ENCODE results near the gene NME3.

Gene NME3

DNA sequence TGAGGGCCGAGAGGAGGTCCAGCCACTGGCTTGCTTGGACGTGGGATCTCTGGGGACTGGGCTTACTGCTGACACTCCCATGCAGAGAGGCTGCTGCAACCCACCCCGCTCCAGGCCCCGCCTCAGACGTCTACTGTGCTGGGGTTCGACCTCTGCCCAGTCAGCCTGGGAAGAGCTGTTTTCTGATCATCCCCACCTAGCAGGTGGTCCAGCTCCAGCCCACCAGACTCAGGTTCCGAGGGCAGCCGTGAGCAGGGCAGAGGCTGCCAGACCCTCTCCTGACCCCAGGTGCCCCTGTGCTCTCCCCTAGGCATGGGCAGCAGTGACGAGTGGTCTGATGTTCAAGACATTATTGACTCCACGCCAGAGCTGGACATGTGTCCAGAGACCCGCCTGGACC is 23.4 kb downstream of the NME3 start:
- no peak for DNase-seq (ENCODE audit: low spot score)

DNA sequence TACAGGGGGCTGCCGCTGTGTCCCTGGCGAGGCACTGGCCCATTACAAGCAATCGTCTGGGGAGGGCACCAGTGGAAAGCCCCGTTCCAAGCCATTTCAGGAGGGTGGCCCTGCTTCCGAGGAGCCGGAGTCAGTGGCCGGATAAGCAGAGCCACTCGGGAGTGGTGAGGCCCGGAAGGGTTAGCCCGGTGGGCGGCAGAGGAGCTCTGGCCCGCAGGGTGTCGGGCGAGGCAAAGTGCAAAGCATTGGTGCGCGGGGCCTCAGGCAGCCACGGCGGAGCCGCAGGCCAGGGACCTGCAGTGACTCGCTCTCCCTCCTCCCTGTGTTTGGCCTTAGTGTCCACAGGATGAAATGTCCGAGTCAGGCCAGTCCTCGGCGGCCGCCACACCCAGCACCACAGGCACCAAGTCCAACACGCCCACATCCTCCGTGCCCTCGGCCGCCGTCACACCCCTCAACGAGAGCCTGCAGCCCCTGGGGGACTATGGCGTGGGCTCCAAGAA is 24.6 kb downstream of the NME3 start:
- DNase-seq (ENCODE audit: low spot score): peak; percentile 28

DNA sequence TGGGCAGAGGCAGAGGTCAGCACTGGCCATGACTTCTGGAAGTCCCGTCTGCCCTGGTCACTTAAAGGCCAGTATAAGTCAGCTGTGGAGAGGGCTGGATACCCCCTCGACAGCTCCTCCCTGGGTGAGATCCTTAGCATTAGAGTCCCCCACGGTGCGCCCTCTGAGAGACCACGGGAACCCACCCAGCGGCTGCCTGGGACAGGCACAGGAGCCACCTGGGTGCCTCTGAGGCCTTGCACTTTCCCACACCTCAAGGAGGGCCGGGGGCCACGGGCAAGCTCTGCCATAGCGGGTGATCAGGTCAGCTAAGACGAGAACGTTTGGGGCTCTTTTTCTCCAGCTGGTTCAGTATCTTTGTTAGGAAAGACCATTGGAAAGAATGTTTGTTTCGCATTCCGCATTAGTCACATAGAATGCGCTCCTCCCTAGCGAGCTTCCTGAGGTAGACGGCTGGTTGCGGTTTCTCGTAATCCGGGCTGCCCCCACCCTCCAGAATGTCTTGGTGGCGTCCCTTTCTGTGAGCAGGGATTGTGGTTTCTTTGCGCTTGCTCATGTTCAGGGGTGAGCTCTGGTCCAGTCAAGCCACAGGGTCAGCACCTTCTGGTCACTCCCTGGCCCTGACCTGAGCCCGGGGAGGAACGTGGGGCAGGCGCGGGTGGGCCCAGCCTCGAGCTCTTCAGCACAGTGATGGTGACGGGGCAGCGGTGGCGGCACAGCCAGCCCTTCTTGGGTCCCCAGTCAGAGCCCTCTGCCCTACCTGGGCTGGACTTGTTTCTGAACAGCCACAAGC is 25.2 kb downstream of the NME3 start:
- peak; percentile 0 for DNase-seq (ENCODE audit: low spot score)

DNA sequence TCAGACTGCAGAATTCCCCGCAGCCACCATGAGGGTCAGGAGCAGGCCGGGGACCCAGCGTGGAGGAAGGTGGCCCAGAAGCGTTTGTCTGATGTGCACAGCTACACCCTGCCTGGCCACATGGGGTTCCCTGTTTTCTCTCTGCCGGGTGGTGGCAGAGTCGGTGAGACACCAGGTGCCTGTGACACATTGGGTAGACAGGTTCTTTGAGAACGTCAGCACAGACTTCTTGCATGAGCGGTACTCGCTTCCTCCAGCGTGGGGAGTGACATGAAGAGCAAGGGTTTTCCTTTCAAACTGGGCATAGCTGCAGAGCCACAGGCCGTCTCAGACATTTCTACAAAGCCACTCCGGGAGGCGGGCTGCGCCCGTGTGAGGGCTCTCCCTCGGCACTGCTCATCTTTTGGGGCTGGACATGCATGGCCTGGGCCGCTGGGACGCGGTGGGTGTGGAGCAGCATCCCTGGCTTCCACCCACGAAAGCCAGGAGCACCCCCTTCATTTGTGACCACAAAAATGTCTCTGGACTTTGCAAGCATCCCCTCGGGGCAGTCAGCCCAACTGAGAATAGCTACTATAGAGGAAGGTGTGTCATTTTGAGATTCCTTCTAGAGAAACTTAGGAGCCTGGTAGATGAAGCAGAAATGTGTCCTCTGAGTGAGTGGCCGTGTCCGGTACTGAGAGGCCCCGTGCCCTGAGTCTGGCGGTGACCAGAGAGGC is 26.0 kb downstream of the NME3 start:
- DNase-seq (ENCODE audit: low spot score): peak; percentile 41

DNA sequence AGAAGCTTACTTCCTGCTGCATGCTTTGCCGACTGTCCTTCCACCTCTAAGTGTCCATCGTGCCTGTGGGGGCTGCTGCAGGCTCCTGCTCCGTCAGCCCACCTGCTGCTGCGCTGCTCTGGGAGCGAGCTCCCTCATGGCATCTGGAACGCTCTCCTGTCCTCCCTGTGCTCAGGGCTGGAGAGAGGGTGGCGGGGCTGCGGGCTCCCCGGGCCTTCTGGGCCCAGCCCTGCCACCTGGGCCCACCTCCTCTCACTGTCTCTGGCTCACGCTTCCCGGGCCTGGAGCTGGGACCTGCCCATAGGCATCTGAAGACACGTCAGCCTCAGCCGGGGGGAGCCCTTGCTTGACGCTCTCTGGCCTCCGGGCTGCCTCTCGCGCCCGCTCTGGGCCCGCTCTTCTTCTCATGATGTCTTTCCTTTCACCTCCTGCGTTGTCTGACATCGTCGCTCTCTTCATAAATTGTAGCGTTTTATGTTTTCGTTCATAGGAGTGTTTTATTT is 27.0 kb downstream of the NME3 start:
- peak; percentile 31 for DNase-seq (ENCODE audit: low spot score)

DNA sequence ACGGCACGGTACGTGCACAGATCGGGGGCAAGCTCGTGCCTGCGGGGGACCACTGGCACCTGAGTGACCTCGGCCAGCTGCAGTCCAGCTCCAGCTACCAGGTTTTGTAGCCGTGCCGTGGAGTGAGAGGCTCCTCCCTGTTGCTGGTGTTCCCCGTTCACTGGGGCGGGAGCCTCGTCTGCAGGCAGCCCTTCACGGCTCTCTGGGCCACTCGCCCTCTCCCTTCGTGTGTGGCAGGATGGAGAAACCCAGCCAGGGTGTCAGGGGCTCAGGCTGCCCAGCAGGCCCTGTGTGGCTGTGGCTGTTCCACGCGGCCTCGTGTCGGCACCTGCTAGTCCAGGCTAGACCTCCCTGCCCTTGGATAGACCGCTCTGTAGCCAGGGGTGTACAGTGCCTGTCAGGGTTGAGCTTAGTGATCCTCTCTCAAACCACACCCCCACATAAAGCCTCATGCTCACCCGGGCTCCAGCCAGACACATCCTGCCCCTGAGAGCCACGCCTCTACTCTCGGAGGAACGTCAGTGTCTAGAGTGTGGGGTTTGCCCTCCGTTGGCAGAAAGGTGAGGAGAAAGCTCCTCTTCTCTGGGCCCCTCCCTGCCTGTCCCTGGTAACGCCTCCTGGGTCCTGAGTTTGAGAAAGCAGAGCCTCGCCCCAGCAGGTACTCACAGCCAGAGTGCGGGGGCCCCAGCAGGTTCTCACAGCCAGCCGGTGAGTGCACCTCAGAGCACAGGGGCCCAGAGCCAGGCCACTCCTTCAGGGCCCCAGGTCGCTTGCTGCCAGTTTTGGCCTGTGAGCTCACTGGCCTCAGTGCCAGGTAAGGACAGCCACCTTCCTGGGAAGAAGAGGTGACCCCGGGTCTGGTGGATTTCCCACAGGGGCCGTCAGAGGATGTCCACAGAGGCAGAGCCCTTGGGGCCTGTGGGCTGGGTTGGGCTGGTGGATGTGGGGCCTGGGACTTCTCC is 27.7 kb downstream of the NME3 start:
- peak; percentile 16 for DNase-seq (ENCODE audit: low spot score)

DNA sequence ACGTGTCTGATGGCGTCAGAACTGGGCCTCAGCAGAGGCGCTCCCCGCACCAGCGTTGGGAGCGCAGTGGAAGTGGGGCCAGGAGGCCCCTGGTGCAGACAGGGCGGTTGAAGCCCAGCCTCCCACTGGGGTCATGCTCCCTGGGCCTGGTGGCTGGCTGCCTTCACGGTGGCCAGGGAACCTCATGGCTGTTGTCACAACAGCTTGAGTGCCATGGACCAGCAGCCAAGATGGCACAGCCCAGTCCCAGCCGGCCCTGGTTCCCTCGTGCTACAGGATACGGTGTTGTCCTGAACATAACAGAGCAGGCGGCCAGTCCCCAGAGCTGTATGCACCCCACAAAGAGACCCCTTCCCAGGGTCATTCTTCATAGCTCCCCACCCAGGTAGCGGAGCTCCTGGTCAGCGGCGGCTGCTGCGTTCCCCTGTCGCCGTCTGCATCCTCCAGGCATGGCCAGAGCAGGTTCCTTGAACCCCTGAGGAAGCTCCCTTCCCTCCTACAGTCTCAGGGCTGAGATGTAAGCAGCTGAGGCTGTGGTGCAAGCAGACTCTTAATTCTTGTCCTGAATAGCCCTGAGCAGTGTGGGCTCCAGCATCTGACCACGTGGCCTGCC is 29.7 kb downstream of the NME3 start:
- peak; percentile 7 for DNase-seq (ENCODE audit: low spot score)

DNA sequence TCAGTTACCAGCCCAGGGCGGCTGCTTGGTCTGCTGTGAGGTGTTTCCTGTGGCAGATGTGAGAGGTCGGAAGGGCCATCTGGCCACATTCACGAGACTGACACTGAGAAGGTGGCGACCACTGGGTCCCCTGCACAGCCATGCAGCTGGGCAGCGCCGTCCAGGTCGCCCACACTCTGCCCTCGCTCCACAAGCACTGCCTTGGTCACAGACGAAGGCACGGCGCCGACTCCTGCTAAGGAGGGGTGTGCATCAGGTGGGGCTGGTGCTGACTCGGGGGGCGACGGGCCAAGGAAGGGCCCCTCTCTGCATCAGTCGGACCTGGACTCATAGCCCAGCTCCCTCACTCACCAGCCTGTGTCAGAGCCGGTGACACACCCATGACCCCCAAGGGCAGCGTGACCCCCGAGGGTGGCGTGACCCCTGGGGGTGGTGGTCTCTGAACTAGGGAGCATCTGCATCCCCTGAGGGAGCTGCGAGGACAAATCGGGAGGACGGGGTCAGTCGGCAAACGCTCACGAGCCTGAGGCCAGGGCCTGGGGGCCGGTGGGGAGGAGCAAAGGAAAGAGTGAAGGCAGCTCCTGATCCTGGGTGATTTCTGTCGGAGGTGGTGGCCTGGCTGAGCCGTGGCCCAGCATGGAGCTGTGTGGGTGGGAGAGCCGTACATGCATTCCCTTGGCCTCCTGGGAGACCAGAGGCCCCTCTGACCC is 30.4 kb downstream of the NME3 start:
- DNase-seq (ENCODE audit: low spot score): no peak

DNA sequence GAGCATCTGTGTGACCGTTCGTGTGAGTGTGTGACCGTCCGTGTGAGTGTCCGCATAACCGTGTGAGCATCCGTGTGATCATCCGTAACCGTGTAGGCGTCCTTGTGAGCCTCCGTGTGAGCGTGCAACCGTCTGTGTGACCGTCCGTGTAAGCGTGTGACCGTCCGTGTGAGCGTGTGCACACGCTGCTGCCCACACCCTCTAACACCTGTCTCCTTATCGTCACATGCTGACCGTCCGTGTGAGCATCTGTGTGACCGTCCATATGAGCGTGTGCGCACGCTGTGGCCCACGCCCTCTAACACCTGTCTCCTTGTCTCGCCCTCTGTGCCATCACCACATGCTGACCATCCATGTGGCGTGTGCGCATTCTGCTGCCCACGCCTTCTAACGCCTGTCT is 31.1 kb downstream of the NME3 start:
- no peak for DNase-seq (ENCODE audit: low spot score)

DNA sequence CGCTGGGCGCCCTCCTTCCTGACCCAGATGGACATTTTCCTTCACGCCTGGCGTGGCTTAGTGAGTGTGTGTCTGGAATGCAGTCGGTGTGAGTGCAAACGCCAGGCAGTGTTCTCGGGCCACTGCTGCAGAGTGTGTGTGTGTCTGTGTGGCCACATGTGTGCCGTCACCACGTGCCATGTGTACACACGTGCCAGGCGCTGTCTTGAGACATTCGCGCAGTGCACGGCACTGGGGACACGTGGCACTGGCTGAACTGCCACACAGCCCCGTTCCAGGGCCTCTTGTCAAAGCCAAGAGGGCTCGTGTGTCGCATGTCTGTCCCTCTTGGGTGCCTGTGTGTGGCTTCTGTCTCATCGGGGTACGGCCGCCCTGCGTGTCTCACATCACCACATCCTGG is 36.5 kb downstream of the NME3 start:
- no peak for DNase-seq (ENCODE audit: low spot score)

DNA sequence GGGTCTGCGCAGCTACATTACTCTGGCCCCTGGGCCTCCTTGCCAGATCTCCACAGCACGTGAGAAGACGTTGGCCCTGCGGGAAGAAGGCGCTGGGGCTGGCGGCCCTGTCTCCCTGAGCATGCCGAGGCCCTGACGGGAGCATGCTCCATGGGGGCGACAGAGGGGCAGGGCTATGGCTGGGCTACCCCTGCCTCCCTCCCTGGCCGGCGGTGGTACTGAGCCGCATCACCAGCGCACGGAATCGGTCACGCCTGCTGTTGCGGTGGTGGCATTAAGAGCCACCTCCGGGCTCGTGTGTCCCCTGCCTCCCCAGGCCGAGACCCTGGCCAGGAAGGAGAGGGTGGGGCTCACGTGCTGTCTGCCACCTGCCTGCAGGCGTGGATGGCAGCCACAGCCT is 37.2 kb downstream of the NME3 start:
- DNase-seq (ENCODE audit: low spot score): no peak

DNA sequence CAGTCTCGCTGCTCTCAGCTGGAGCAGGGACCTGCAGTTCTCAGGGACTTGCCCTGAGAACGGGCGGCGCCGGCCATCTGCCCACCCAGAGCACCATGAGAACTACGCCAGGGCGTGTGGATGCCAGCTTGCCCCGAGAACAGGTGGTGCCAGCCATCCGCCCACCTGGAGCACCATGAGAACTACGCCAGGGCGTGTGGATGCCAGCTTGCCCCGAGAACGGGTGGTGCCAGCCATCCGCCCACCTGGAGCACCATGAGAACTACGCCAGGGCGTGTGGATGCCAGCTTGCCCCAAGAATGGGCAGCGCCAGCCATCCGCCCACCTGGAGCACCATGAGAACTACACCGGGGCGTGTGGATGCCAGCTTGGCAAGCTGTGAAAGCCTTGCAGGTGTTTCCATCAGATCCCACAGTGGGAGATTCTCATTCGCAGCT is 38.8 kb downstream of the NME3 start:
- DNase-seq (ENCODE audit: low spot score): peak; percentile 87

DNA sequence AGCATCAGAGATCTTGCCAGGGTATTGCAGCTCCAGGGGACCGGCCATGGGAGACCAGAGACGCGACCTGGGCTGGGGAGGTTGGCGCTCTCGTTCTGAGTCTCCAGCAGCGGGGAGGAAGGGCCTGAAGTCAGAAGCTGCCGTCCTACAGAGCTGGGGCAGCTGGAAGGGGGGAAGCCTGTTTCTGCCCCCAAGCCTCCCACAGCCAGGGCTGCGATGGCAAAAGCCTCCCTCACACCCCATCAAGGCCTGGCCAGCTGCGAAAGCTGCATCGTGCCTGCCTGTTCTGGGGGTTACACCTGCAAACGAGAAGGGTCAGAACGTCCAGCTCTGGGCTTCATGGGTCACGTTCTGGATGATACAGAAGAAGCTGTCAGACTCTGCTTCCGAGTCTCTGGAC is 39.3 kb downstream of the NME3 start:
- no peak for DNase-seq (ENCODE audit: low spot score)

DNA sequence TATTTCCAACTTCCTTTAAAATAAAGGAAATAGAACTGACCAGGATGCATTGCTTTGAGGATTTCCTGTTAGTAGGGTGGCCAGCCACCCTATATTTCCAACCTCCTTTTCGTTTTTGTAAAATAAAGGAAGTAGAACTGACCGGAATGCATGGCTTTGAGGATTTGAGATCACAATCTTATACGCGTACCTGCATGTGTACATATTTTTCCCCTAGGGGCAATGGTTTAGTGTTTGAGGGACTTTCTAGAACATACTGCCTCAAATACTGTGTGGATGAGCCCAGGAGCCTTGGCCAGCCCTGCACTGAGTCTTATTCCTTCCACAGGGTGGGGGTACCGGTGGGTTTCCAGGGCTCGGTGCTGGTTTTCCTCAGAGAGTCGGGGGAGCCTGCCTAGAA is 39.7 kb downstream of the NME3 start:
- no peak for DNase-seq (ENCODE audit: low spot score)

DNA sequence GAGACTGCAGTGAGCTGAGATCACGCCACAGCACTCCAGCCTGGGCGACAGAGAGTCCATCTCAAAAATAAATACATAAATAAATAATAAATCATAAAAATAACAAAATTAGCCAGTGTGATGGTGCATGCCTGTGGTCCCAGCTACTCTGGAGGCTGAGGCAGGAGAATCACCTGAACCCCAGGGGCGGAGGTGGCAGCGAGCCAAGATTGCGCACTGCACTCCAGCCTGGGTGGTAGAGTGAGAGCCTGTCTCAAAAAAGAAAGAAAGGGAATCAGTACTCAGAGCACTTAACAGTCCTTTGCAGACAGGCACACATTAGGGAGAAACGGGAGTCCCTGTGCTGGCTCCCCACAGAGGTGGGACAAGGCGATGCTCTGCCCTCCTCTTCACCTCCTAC is 40.3 kb downstream of the NME3 start:
- DNase-seq (ENCODE audit: low spot score): no peak

DNA sequence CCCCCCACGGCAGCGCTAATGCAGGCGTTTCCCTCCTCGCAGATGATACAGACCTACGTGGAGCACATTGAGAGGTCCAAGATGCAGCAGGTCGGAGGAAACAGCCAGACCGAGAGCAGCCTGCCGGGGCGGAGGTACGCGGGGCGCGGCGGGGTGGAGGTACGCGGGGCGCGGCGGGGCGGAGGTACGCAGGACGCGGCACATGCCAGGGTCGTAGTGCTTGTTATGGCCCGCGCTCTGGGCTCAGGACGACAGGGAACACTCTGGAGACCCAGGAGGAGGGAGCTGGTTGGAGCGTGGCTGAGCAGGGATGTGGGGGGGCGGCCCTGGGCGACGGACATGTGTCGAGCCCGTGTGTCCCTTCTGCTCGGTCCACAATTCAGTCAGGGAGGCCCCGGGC is 41.9 kb downstream of the NME3 start:
- DNase-seq (ENCODE audit: low spot score): no peak

DNA sequence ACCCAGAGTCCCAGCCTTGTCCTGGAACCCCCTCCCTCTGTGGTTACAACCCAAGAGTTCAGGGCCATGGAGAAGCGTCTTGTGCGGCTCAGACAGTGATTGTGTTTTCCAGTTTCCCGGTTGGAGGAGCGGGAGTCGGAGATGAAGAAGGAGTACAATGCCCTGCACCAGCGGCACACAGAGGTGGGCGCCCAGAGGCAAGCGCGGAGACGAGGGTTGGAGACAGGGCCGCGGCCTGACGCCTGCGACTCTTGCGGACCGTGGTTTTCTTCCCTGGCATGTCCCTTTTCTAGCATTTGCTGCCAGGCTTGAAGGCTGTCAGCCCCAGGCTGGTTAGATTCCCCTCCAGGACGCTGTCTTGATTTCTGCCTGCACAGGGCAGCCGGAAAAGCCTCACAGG is 42.3 kb downstream of the NME3 start:
- no peak for DNase-seq (ENCODE audit: low spot score)

DNA sequence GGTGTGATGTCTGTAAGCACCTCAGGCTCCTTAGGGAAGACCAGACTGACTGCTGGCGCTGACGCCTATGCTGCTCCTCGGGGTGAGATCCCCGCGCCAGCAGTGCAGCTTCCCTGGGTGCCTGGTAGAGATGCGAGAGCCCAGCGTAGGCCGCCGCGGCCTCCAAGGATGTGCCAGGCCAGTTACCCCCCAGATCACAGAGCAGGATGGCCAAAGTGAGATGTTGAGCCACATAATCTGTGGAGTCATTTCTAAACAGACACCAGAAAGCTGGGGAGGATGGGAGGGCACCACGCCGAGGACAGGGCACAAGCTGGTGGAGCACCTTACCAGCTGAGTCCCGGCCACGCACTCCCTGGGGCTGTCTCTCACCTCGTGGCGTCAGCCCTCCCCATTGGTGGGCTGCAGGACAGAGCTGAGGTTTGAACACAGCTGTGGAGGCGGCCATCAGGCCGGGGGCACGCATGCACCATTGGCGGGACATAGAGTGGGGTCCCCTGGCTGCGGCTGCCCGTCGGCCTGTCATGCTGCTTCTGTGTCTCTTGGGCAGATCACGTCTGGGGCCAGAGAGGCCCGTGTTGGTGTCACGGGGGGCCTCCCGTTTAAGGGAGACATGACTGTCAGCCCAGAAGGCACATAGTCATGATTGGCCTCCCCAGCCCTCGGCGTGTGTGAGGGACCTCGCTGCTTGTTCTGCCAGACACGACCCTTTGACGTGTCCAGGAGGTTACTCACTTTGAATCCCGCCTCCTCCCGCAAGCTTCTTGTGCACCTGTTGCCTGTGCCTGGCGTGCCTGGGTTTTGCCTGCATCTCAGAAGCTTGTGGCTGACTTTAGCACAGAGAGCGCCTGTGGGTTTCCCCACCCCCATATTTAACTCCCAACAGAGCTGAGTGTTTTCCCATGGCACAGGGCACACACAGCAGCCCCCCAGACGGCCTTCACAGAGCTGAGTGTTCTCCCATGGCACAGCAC is 43.4 kb downstream of the NME3 start:
- DNase-seq (ENCODE audit: low spot score): no peak

DNA sequence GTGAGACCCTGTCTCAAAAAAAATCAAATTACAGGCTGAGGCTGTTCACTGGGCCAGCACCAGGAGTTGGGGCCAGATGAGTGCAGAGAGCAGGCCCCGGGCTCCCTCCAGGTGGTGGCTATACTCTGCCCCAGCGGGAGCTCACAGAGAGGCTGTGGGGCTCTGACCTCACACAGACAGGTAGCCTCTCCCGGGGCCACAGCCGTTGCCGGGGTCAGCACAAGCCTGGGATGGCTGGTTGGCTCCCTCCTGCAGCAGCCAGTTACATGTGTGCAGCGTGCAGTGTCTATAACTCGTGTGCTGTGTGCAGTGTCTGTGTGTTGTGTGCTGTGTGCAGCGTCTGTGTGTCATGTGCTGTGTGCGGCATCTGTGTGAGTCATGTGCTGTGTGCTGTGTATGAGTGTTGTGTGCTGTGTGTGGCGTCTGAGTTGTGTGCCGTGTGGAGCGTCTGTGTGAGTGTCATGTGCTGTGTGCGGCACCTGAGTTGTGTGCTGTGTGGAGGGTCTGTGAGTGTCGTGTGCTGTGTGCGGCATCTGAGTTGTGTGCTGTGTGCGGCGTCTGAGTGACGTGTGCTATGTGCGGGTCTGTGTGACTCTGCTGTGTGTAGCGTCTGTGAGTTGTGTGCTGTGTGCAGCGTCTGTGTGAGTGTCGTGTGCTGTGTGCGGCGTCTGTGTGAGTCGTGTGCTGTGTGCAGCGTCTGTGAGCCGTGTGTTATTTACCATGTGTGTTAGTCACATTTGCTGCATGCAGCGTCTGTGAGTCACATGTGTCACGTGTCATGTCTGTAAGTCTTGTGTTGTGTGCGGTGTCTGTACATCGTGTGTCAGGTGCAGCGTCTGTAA is 44.5 kb downstream of the NME3 start:
- no peak for DNase-seq (ENCODE audit: low spot score)
